WTC11 (cell line): ENCODE data around the gene RNASE12. TPM values are rescaled to one million over a fixed set of nuclear protein-coding genes. Genes with fewer than 3 reads are reported as not detected.
A peak's percentile ranks its signal among the peaks of the same experiment; 100 is the strongest.

ENCODE experiments used
- ATAC-seq: fragments of 200-7000 bp; cut with Tn5 transposase; 2 replicates; pipeline ENCODE4 v1.10.0; 2021; ENCODE audit warnings: mild to moderate bottlenecking, moderate library complexity
- Bru-seq: library from RNA; stranded (reverse); fragments of 400-500 nt; gene quantifications from one replicate; lab custom pipeline; 2021; lab: Mats Ljungman, UMichigan
- CTCF ChIA-PET: fragments of 300-600 bp; sonication (Branson Sonifier 250); formaldehyde crosslinking; loops from one replicate; lab custom pipeline; 2021; ENCODE audit warnings: antibody characterized with exemption; lab: Charles Lee
- POLR2A ChIA-PET: fragments of 350-600 bp; sonication (Branson Sonifier 250); formaldehyde crosslinking; loops from one replicate; lab custom pipeline; 2021; ENCODE audit warnings: antibody characterized with exemption; lab: Charles Lee
- DNase-seq: peaks from one replicate; pipeline ENCODE4 v3.0.0; 2021; ENCODE audit warnings: low spot score
- H3K27ac Mint-ChIP-seq: 2 replicates; pipeline ENCODE4 v1.8.0; 2021; ENCODE audit warnings: mixed read lengths
- H3K27me3 Mint-ChIP-seq: 2 replicates; pipeline ENCODE4 v1.8.0; 2021; ENCODE audit warnings: low read depth, mild to moderate bottlenecking, moderate library complexity, mixed read lengths
- H3K36me3 Mint-ChIP-seq: 2 replicates; pipeline ENCODE4 v1.8.0; 2021; ENCODE audit warnings: mixed read lengths
- H3K4me1 Mint-ChIP-seq: 2 replicates; pipeline ENCODE4 v1.8.0; 2022; ENCODE audit warnings: mixed read lengths
- H3K4me3 Mint-ChIP-seq: 2 replicates; pipeline ENCODE4 v1.8.0; 2021; ENCODE audit warnings: mild to moderate bottlenecking, moderate library complexity, mixed read lengths
- H3K9me3 Mint-ChIP-seq: 2 replicates; pipeline ENCODE4 v1.8.0; 2021; ENCODE audit warnings: mixed read lengths
- AR ChIP-seq: fragments of 250-450 bp; sonication (Bioruptor Pico); IDR thresholded peaks from 2 replicates; pipeline ENCODE4 v1.9.0; 2021; ENCODE audit warnings: mild to moderate bottlenecking
- ATF2 ChIP-seq: sonication (generic); formaldehyde crosslinking; IDR thresholded peaks from 2 replicates; pipeline ENCODE4 v1.8.1; 2022; ENCODE audit warnings: low read depth, missing genetic modification reagents, borderline replicate concordance
- ATF3 ChIP-seq: sonication (generic); formaldehyde crosslinking; conservative IDR thresholded peaks from 2 replicates; pipeline ENCODE4 v1.8.1; 2022; ENCODE audit warnings: mild to moderate bottlenecking, missing genetic modification reagents
- GABPB1 ChIP-seq: sonication (generic); formaldehyde crosslinking; IDR thresholded peaks from 2 replicates; pipeline ENCODE4 v1.8.1; 2023; ENCODE audit warnings: mild to moderate bottlenecking, missing genetic modification reagents
- GTF2I ChIP-seq: fragments of 250-450 bp; sonication (Bioruptor Pico); conservative IDR thresholded peaks from 2 replicates; pipeline ENCODE4 v1.4.0; 2021; ENCODE audit warnings: mild to moderate bottlenecking
- HMGXB4 ChIP-seq: sonication (generic); formaldehyde crosslinking; IDR thresholded peaks from 2 replicates; pipeline ENCODE4 v1.8.1; 2023; ENCODE audit warnings: mild to moderate bottlenecking, moderate library complexity, missing genetic modification reagents
- JAZF1 ChIP-seq: fragments of 250-450 bp; sonication (Bioruptor Pico); IDR thresholded peaks from 2 replicates; pipeline ENCODE4 v1.9.0; 2021; ENCODE audit warnings: moderate library complexity, mild to moderate bottlenecking, inconsistent platforms
- KAT7 ChIP-seq: sonication (generic); formaldehyde crosslinking; IDR thresholded peaks from 2 replicates; pipeline ENCODE4 v1.8.1; 2023; ENCODE audit warnings: missing genetic modification reagents, mild to moderate bottlenecking, borderline replicate concordance
- MLX ChIP-seq: sonication (generic); formaldehyde crosslinking; IDR thresholded peaks from 2 replicates; pipeline ENCODE4 v1.8.1; 2023; ENCODE audit warnings: mild to moderate bottlenecking, missing genetic modification reagents, moderate library complexity
- NFE2L1 ChIP-seq: sonication (generic); formaldehyde crosslinking; IDR thresholded peaks from 2 replicates; pipeline ENCODE4 v1.8.1; 2023; ENCODE audit warnings: missing genetic modification reagents
- NFYB ChIP-seq: sonication (generic); formaldehyde crosslinking; conservative IDR thresholded peaks from 2 replicates; pipeline ENCODE4 v1.8.0; 2022; ENCODE audit warnings: low read depth, missing genetic modification reagents
- OVOL2 ChIP-seq: fragments of 250-450 bp; sonication (Bioruptor Pico); IDR thresholded peaks from 2 replicates; pipeline ENCODE4 v1.9.0; 2021; ENCODE audit warnings: mild to moderate bottlenecking, borderline replicate concordance
- SOX15 ChIP-seq: fragments of 250-450 bp; sonication (Bioruptor Pico); IDR thresholded peaks from 2 replicates; pipeline ENCODE4 v1.9.0; 2021; ENCODE audit warnings: mild to moderate bottlenecking
- ZNF219 ChIP-seq: sonication (generic); formaldehyde crosslinking; IDR thresholded peaks from 2 replicates; pipeline ENCODE4 v1.8.0; 2023; ENCODE audit warnings: missing genetic modification reagents, mild to moderate bottlenecking, borderline replicate concordance
- ZNF232 ChIP-seq: sonication (generic); formaldehyde crosslinking; IDR thresholded peaks from 2 replicates; pipeline ENCODE4 v1.8.0; 2022; ENCODE audit warnings: mild to moderate bottlenecking, missing genetic modification reagents
- ZNF512 ChIP-seq: sonication (generic); formaldehyde crosslinking; IDR thresholded peaks from 2 replicates; pipeline ENCODE4 v1.8.1; 2022; ENCODE audit warnings: missing genetic modification reagents, borderline replicate concordance
- long read RNA-seq, 3 experiments: library from RNA in 1 of 3; library from capped mRNA in 1 of 3; library from polyadenylated mRNA in 1 of 3; unstranded in 2 of 3; stranded (forward) in 1 of 3; transcript quantifications; one replicate each; pipeline ENCODE4 v2.0.0, GENCODE V29; 2021
- total RNA-seq: library from RNA; stranded (reverse); gene quantifications from 3 replicates; pipeline ENCODE4 v1.2.3, GENCODE V29; 2021

Gene RNASE12
- total RNA-seq, result not detected in 3 replicates
- not detected for Bru-seq, nascent RNA
- long read RNA-seq, experiment 1, result 0 reads
- long read RNA-seq, experiment 2, result 0 reads
- long read RNA-seq, experiment 3, result 0 reads

GRCh38 chr14:20591235-20591634, at the start of gene RNASE12:
RNASE12 (minus strand) TSS chr14:20591376; CDS start chr14:20590723, 653 bp downstream.
- Mint-ChIP-seq H3K4me3 (no peak within 1 kb of the TSS), H3K9me3 (no peaks in the 10 kb centered on the region), H3K27ac (no peak within 1 kb of the TSS), H3K4me1 (peaks cover 7% of the 10 kb centered on the region), H3K27me3 (no peaks in the 10 kb centered on the region; the same call in 1 of the 2 replicates)
- no peak for DNase-seq
- POLR2A ChIA-PET, result interaction anchor here (0.5 kb wide), 1 partner anchor 72 kb away, joined by 3 read pairs; no protein-coding TSS in a partner anchor
- CTCF ChIA-PET, result interaction anchor here (1.3 kb wide), 1 partner anchor 18 kb away, joined by 3 read pairs; no protein-coding TSS in a partner anchor
- no peak for TF ChIP-seq GTF2I
- TF ChIP-seq, all 79 proteins: peak for 0
- H3K36me3 Mint-ChIP-seq, result no peaks in the 10 kb centered on the region
- ATAC-seq, result no peak

- Mint-ChIP-seq H3K4me1 (peaks cover 11% of the 10 kb centered on the region), H3K27ac (peak overlapping the region; percentile 78; the same call in 1 of the 2 replicates), H3K4me3 (peak overlapping the region; percentile 93), H3K9me3 (0 out of 2 replicates have a peak, but pooled peaks cover 4% of the 10 kb centered on the region), H3K27me3 (peaks cover 48% of the 10 kb centered on the region)
- ChIA-PET CTCF (interaction anchor here (0.9 to 3.1 kb wide), 8 partner anchors 10 to 58 kb away, joined by 3 to 30 read pairs (median 4); no protein-coding TSS in a partner anchor), POLR2A (no interaction called here)
- ATAC-seq, result peak; percentile 60
- DNase-seq, result peak; percentile 78
- TF ChIP-seq HMGXB4 (CRISPR knock-in tag) (peak; percentile 66; the same call in 1 of the 2 replicates), AR (CRISPR knock-in tag) (0 out of 2 replicates have a peak, but pooled peaks have one; percentile 39), NFE2L1 (no peak), ZNF512 (CRISPR knock-in tag) (no peak), MLX (no peak), NFYB (CRISPR knock-in tag) (no peak), SOX15 (CRISPR knock-in tag) (no peak), GTF2I (0 out of 2 replicates have a peak, but pooled peaks have one; percentile 20), ZNF232 (CRISPR knock-in tag) (no peak), ATF3 (CRISPR knock-in tag) (no peak), KAT7 (no peak), ZNF219 (no peak), GABPB1 (CRISPR knock-in tag) (peak; percentile 61; the same call in 1 of the 2 replicates), OVOL2 (CRISPR knock-in tag) (no peak), JAZF1 (no peak), ATF2 (CRISPR knock-in tag) (no peak)
- TF ChIP-seq, all 79 proteins: peak for 4
- H3K36me3 Mint-ChIP-seq, result no peaks in the 10 kb centered on the region
Observed at GRCh38 chr14:20632831-20633691, 41.9 kb upstream of the RNASE12 start.
